ENCODE data around the gene SHQ1.

DNA sequence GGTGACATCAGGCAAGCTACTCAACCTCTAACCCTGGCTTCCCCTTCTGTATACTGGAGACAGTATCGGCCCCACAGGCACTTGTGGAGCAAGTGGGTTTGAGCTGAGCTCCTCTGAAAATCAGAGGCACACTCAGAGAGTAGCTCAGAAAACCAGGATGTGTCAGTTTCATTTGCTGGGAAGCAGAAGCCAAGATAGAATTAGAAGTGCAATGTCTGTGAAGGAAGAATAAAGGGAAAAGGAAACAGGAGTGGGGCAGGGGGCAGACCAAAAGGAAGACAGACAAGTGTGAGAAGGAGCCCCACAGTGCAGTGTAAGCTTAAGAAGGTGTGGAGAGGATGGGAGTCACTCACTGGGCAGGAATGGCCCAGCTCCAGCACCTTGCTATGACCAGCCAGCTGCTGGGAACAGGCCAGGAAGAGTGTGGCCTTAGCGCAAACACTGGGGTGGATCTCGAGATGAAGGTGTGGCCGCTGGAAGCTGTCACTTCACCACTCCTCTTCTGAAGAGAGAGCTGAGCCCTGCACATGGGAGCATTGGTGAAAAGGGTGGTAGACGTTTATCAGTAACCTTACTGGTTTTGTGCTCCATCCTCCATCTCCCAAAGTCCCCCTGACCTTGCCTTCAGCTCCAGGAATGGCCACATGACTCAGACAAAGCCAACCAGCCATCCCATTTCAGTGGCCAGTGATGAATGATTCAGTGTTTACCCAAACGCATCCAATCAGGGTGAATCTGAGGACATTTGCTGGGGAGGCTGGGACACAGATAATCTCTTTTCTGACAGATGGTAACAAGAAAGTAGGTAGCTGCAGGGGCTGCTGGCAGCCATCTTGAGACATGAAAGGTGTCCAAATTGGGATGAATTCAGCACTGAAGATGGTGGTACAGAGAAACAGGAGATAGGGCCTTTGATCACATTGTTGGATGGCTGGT, 108.4 kb downstream of the SHQ1 start:
- TF ChIP-seq, protein P1, sequence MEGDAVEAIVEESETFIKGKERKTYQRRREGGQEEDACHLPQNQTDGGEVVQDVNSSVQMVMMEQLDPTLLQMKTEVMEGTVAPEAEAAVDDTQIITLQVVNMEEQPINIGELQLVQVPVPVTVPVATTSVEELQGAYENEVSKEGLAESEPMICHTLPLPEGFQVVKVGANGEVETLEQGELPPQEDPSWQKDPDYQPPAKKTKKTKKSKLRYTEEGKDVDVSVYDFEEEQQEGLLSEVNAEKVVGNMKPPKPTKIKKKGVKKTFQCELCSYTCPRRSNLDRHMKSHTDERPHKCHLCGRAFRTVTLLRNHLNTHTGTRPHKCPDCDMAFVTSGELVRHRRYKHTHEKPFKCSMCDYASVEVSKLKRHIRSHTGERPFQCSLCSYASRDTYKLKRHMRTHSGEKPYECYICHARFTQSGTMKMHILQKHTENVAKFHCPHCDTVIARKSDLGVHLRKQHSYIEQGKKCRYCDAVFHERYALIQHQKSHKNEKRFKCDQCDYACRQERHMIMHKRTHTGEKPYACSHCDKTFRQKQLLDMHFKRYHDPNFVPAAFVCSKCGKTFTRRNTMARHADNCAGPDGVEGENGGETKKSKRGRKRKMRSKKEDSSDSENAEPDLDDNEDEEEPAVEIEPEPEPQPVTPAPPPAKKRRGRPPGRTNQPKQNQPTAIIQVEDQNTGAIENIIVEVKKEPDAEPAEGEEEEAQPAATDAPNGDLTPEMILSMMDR (IDR thresholded peaks at IDR 0.05) = no peak
- TF ChIP-seq POLR2A (IDR thresholded peaks at IDR 0.05) = no peak

Data from heart left ventricle (tissue), 13 donors.